ENCODE measurements around the gene TCP1.

DNA sequence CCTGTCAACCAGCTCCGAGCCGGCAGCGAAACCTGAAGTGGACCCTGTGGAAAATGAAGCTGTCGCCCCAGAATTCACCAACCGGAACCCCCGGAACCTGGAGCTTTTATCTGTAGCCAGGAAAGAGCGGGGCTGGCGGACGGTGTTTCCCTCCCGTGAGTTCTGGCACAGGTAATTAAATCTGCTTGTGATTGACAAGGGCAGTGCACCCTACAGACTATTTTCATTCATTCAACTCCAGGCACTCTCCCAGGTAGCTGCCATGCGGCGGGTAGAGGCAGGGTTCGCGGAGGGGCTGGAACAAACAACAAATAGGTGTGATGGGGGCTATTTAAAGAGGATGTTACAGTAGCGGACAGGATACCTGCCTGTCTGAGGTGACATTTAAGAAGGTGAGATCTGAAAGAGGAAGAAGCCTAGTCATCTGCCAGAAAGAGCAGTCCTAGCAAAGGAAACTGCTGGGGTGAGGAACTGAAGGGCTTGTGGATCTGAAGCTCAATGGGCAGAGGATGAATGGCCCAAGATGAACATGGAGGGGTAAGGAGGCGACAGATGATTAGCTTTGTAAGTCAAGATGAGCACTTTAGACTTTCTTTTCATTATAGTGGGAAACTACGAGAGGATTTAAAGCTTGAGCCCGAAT is 1.7 kb upstream of the TCP1 start:
- TF ChIP-seq, protein P1, sequence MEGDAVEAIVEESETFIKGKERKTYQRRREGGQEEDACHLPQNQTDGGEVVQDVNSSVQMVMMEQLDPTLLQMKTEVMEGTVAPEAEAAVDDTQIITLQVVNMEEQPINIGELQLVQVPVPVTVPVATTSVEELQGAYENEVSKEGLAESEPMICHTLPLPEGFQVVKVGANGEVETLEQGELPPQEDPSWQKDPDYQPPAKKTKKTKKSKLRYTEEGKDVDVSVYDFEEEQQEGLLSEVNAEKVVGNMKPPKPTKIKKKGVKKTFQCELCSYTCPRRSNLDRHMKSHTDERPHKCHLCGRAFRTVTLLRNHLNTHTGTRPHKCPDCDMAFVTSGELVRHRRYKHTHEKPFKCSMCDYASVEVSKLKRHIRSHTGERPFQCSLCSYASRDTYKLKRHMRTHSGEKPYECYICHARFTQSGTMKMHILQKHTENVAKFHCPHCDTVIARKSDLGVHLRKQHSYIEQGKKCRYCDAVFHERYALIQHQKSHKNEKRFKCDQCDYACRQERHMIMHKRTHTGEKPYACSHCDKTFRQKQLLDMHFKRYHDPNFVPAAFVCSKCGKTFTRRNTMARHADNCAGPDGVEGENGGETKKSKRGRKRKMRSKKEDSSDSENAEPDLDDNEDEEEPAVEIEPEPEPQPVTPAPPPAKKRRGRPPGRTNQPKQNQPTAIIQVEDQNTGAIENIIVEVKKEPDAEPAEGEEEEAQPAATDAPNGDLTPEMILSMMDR (IDR thresholded peaks at IDR 0.05), result no peak
- no peak for TF ChIP-seq EP300 (IDR thresholded peaks at IDR 0.05)
- no peak for TF ChIP-seq POLR2A (IDR thresholded peaks at IDR 0.05)
